Superior temporal gyrus (tissue), 1 donor: ENCODE results near the gene JAGN1.
"Not testable (repeated sequence)": the region's sequence is repeated elsewhere in the genome, so short reads cannot be mapped to it uniquely, and the experiment has no call there.

Experiments used
- DNase-seq: peaks from one replicate; pipeline ENCODE4 v3.0.0-alpha.2; 2016; ENCODE audit errors: extremely low spot score

JAGN1 gene

DNA sequence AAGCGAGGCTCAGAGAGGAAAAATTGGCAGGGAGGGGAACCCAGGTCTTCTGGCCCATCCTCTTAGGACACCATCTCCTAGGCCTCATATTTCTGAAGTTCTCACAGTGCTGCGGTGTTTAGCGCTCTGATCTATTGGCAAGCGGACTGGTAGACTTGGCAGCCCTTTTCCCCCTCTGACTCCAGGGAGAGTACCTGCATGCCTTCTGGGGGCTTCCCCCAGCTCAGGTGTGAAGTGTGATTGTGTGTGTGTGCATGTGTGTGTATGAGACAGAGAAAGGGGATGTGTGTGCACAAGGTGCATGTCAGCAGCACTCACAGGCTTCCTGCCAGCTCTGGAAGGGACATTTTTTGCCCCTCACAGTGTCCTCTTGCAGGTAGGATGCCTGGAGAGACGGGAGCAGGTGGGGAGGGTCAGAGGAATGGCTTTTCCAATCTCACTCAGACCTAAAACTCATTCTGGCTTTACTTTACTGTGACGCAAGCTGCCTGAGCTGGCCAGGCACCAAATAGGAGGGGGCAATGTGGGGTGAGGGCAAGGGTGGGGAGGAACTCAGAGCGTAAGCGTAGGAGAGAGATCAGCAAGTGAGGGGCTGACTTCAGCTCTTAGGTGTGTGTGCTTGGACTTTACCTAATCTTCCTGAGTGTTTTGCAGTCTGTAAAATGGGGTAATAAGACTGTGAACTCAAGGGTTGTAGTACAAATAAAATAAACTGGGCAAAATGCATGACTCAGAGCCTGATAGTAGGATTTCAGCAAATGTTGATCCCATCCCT lies 8.2 kb downstream of the JAGN1 start:
- DNase-seq, result no peak

- DNase-seq, result no peak
These were observed 8.9 kb downstream of the JAGN1 start for GRCh38 chr3:9899289-9899791.

DNA sequence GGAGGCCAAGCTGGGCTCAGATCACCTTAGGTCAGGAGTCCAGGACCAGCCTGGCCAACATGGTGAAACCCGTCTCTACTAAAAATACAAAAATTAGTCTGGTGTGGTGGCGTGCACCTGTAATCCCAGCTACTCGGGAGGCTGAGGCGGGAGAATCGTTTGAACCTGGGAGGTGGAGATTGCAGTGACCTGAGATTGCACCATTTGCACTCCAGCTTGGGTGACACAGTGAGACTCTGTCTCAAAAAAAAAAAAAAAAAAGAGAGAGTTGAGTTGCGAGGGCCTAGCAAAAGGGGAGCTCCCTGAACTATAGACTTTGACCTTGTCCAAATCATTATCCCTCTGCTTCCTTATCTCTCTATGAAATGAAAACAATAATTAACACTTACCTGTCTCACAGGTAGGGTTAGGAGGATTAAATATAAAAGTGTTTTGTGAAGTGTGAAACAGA lies 10.6 kb downstream of the JAGN1 start:
- DNase-seq, result not testable (repeated sequence)

DNA sequence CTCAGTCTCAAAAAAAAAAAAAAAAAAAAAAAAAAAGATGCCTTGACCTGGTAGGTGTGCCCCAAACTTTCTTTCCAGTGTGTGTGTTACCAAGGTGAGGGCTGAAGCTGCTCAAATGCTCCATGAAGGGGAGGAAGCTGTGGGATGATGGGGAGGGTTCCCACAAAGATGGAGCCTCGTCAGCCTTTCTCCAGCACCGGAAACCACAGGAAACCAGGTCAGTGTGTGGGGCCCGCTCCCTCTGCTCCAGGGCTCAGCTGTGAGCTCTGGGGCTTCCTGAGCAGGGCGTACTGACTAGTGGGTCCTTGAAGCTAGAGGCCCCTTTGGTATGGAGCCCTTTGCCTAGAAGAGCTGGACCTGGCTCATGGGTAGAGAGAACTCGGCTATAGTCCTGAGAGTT lies 11.6 kb downstream of the JAGN1 start:
- DNase-seq, result no peak

GRCh38 chr3:9902372-9903237 lies 12.2 kb downstream of the JAGN1 start, which contains the start of gene IL17RE:
TSS of gene IL17RE (plus strand) at chr3:9902848. CDS start at chr3:9902933, 85 bp downstream.
- DNase-seq, result no peak

GRCh38 chr3:9903238-9903624 lies 12.8 kb downstream of the JAGN1 start:
- no peak for DNase-seq

- no peak for DNase-seq
These were observed 13.5 kb downstream of the JAGN1 start for GRCh38 chr3:9903904-9904303.

GRCh38 chr3:9906480-9906879 lies 16.1 kb downstream of the JAGN1 start:
- DNase-seq, result no peak

GRCh38 chr3:9908286-9908685 lies 17.9 kb downstream of the JAGN1 start:
- DNase-seq, result no peak

DNA sequence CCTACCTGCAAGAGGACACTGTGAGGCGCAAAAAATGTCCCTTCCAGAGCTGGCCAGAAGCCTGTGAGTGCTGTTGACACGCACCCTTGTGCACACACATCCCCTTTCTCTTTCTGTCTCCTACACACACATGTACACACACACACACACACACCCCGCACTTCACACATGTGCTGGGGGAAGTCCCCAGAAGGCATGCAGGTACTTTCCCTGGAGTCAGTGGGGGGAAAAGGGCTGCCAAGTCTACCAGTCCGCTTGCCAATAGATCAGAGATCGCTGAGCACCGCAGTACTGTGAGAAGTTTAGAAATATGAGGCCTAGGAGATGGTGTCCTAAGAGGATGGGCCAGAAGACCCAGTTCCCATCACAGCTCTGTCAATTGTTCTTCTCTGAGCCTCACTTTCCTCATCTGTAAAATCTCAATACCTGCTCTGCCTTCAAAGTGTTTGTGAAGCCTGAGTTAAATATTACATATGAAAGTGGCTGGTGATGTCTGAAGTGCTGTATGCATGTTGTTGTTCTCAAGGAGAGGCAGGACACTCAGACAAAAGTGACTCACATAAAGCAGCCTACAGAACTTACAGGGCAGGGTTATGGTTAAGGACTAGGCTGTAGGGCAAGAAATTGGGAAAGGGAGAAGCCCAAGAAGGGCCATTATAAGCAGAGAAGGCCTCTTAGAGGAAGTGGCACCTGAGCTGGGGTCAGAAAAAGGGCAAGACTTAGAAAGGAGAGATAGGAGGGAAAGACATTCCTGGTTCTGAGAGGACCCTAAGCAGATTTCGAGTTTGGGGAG lies 19.0 kb downstream of the JAGN1 start:
- DNase-seq, result no peak

- DNase-seq, result no peak
These were observed 21.5 kb downstream of the JAGN1 start for GRCh38 chr3:9911863-9912262.

GRCh38 chr3:9912294-9912935 lies 22.0 kb downstream of the JAGN1 start:
- no peak for DNase-seq

GRCh38 chr3:9913601-9914000 lies 23.2 kb downstream of the JAGN1 start:
- no peak for DNase-seq

GRCh38 chr3:9914011-9914410 lies 23.6 kb downstream of the JAGN1 start:
- DNase-seq, result no peak

DNA sequence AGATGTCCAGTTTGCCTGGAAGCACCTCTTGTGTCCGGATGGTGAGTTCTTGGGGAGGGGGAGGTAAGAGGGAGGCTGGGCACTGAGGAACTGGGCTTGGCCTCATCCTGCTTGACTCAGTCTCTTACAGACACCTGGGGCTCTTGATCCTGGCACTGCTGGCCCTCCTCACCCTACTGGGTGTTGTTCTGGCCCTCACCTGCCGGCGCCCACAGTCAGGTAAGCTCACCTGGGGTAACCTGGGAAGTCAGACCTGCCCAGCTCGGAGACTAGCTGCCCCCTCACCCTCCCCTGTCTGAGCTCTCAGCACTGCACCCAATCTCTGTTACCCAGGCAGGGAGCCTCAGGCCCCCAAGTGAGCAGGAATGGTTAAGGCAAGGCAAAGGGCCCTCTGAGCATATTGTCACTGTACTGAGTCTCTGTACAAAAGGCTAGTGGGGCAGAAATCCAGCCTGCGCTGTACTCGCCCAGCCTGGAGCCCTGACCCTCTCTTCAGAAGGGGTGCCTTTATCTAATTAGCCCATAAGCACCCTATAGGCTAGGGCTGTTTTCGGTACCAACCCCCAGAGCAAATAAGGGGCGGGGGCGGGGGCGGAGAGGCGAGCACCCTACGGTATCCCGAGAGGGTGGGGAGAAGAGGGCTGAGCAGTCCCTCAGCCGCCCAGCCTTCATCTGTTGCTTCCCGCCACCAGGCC lies 24.3 kb downstream of the JAGN1 start:
- no peak for DNase-seq

GRCh38 chr3:9915254-9916141 lies 25.1 kb downstream of the JAGN1 start:
- no peak for DNase-seq

- no peak for DNase-seq
These were observed 25.9 kb downstream of the JAGN1 start for GRCh38 chr3:9916346-9916733.

GRCh38 chr3:9916734-9917680 lies 26.6 kb downstream of the JAGN1 start, which contains the start of gene IL17RC:
TSS of gene IL17RC (plus strand) at chr3:9917098. CDS start at chr3:9917316, 218 bp downstream.
- peak; percentile 54 for DNase-seq
